ENCODE data around the gene TBC1D1.

- TF ChIP-seq, protein P1, sequence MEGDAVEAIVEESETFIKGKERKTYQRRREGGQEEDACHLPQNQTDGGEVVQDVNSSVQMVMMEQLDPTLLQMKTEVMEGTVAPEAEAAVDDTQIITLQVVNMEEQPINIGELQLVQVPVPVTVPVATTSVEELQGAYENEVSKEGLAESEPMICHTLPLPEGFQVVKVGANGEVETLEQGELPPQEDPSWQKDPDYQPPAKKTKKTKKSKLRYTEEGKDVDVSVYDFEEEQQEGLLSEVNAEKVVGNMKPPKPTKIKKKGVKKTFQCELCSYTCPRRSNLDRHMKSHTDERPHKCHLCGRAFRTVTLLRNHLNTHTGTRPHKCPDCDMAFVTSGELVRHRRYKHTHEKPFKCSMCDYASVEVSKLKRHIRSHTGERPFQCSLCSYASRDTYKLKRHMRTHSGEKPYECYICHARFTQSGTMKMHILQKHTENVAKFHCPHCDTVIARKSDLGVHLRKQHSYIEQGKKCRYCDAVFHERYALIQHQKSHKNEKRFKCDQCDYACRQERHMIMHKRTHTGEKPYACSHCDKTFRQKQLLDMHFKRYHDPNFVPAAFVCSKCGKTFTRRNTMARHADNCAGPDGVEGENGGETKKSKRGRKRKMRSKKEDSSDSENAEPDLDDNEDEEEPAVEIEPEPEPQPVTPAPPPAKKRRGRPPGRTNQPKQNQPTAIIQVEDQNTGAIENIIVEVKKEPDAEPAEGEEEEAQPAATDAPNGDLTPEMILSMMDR (conservative IDR thresholded peaks at IDR 0.05; ENCODE audit: low read depth, low read length) = no peak
- TF ChIP-seq EZH2 (IDR thresholded peaks at IDR 0.05; ENCODE audit: borderline replicate concordance, low read depth, low read length, poor library complexity, severe bottlenecking) = no peak
Measured at GRCh38 chr4:38072578-38072977, 181.7 kb downstream of the TBC1D1 start.
